Stimulated activated CD4-positive, alpha-beta T cell treated with anti-CD3 and anti-CD28 coated beads, TNF-alpha, amount 100 ng/mL, for 24 hours (primary cell): ENCODE measurements around the gene TRIM26.
A peak's percentile ranks its signal among the peaks of the same experiment; 100 is the strongest.
"Not testable (repeated sequence)": the region's sequence is repeated elsewhere in the genome, so short reads cannot be mapped to it uniquely, and the experiment has no call there.

Experiments
- DNase-seq, 3 experiments: peaks; one replicate each; pipeline ENCODE4 v3.0.0-alpha.2; 2020; ENCODE audit warnings: low read depth in 3 of 3

Gene TRIM26

DNA sequence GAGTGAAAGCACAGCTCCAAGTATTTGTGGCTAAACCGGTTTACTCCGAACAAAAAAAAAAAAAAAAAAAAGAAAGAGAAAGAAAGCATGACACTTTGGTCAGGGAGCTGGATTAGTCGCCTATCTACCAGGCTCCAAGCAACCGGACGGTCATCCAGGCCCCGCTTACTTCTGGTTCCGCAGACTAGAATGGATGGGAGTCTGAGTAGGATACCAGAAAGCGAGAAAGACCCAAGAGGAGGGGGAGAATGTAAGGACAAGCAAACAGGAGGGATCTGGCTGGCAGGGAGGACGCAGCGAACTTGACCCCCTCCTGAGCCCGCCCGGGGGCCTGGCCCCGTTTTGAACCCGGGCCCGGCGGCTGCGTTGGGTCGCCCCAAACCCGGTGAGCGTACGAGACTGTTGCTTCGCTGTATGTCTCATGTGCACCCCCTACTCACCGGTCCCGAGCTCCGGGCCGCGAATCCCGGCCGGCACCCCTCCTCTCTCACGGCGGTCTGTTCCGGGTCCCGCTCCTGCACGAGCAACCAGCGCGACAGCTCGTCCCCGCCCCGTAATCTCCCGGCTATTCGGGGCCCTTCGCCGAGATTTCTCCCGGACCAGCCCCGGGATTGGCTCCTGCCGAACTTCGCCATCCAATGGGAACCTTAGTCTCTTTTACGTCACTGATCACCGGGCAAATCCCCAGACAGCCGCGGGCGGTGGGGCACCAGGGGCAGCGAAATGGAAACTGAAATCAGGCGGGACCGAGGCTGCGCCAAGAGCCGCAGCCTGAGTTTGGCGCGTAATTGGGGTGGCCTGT, at the start of gene TRIM26:
Gene TRIM26, minus strand, starts transcription at position 542 of the 802 bp plus-strand sequence. CDS start 14,303 bp downstream, outside the sequence.
- DNase-seq = peak; percentile 89 to 96 (median 96)

DNA sequence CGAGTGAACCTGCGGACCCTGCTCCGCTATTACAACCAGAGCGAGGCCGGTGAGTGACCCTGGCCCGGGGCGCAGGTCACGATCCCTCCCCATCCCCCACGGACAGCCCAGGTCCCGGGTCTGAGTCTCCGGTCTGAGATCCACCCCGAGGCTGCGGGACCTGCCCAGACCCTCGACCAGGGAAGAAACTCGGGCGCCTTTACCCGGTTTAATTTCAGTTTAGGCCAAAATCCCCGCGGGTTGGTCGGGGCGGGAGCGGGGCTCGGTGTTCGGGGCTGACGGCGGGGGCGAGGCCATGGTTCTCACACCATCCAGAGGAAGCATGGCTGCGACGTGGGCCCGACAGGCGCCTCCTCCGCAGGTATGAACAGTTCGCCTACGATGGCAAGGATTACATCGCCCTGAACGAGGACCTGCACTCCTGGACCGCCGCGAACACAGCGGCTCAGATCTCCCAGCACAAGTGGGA, 46.9 kb upstream of the TRIM26 start:
- peak in 1 of 3 experiments; percentile 33 for DNase-seq

GRCh38 chr6:30259140-30260035, 46.2 kb upstream of the TRIM26 start:
- DNase-seq = peak; percentile 44 to 58 (median 50)

DNA sequence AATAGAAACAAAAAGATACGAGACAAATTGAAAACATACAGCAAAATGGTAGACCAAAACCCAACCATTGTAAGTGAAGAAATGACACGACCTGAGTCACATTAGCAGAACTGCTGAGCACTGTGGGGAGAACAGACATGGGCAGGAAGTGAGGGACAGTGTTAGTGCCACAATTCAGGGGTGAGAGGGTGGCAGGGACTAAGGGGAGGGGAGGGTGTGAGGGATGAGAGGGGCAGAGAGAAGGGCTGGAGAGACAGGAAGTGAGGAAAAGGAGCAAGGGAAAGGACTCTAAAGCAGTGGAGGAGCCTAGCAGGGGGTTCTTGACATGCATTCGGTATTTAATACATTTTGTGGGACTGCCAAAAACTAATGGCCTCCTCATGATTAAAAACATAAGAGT, 45.0 kb upstream of the TRIM26 start:
- no peak for DNase-seq

- DNase-seq = not testable (repeated sequence)
Measured at GRCh38 chr6:30252417-30252816, 39.2 kb upstream of the TRIM26 start.

- no peak for DNase-seq
Measured at GRCh38 chr6:30244560-30244959, 31.4 kb upstream of the TRIM26 start.

DNA sequence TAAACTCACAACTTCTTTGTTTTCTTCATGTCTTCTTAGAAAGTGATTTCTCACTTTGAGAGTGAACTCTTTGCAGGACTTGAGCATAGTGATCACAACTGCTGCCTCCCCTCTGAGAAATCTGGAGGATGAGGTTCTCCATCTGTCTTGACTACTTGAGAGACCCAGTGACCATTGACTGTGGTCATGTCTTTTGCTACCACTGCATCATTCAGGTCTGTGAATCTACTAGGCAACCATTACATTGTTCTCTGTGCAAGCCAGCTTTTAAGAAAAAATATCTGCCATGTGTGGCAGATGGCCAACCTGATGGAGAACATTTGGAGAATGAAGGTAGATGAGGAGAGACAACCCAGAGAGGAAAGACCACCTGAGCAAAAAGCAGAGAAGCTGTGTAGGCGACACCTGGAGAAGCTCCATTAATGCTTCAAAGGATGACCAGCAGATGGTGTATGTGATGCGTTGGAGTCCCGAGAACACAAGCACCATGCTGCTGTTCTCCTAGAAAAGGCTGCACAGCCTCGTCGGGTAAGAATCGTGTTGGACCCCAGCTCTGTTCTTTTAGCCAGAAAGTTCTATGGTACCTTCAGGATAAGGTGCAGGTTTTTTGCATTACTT, 25.1 kb upstream of the TRIM26 start:
- DNase-seq = no peak

DNA sequence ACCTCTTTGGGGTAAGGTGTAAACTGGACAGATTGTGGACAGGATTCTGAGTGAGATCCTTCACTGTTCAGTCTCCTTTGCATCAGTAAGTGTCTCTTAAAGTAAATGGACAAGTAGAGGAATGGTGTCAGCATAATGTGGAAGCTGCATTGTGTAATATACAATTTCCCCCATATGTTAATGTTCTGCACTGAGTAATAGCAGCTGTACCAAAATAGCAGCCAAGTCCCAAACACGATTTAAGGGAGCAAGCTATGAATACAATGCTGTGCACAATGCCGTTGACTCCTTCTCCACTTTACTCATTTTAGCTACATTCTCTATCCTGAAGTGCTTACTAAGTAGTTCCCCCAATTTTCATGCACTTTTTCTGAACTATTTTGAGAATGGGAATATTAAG, 21.1 kb upstream of the TRIM26 start:
- DNase-seq = no peak

DNA sequence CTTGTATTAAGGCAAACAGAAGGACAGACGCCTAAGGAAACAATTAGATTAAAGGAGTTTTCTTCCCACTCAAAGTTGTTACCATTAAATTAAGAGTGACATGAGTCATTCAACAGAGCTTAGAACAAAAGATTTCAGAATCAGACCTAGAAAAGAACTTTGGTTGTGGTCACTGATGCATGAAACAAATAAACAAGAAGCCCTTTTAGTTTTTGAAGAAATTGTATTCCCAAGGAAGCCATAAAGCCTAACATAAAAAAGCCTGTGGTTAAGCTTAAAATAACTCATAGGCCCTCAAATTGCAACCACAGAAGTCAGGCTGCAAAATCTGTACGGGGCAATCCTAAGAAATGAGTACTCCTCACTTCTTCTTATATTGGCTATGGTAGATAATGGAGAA, 17.9 kb upstream of the TRIM26 start:
- no peak for DNase-seq

- peak in 1 of 3 experiments; percentile 18 for DNase-seq
Measured at GRCh38 chr6:30227763-30228487, 14.7 kb upstream of the TRIM26 start.

DNA sequence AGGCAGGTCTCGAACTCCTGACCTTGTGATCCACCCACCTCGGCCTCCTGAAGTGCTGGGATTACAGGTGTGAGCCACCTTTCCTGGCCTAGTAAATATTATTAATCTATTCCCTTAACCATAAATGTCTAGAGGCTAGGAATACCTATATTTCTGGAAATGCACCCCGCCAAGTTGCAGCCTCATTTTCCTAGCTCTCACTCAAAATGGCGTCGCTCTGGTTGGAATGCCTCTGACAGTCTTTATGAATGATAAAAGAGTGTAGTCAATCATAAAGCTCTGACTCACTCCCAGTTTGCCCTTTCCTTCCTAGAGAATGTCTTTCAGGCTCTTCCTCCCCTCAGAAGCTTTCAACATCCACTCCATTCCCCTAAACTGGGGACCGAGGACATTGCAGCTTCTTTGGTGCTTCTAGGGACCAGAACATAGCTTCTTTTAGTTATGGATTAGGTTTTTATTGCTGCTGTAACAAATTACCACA, 14.1 kb upstream of the TRIM26 start:
- no peak for DNase-seq

DNA sequence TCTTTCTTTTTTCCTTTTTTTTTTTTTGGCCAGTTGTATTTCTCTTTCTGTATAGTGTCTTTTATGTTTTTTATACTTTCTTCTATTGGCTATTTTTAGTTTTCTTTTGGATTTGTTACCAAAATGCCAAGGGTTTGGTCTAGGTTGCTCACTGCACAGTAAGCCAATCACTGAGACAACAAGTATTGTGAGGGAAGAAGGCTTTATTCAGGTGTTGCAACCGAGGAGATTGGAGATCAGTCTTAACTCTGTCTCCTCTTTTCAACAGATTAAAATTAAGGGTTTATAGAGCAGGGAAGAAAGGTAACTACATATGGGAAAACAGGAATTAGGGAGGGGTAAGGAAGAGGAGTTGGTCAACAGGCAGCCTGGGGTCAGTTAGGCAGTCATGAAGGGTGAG, 10.1 kb upstream of the TRIM26 start:
- DNase-seq = no peak

DNA sequence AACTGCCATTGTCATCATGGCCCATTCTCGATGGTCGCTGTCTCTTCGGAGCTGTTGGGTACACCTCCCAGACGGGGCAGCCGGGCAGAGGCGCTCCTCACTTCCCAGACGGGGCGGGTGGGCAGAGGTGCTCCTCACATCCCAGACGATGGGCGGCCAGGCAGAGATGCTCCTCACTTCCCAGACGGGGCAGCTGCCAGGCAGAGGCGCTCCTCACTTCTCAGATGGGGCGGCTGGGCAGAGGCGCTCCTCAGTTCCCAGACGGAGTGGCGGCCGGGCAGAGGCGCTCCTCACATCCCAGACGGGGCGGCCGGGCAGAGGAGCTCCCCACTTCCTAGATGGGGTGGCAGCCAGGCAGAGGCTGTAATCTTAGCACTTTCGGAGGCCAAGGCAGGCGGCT, 8.8 kb upstream of the TRIM26 start:
- not testable (repeated sequence) for DNase-seq

- DNase-seq = not testable (repeated sequence)
Measured at GRCh38 chr6:30221395-30221794, 8.2 kb upstream of the TRIM26 start.

DNA sequence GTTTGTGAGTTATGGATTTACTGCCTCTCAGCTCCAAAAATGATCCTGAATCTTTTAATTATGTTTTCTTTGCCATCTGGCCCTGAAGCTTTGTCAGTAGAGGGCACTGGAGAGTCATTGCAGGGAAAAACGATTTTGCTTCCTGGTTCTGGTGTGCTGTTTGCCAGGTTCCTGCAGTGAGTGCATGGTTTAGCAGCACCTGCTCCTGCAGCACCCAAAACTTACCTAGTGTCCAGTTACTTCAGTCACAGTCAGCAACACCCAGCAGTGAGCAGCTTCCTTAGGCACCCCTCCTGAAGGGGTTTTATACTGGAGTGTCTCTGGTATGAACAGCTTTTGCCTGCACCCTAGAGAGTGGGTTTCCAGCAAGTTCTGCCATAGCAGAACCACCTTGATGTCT, 6.0 kb upstream of the TRIM26 start:
- peak in 2 of 3 experiments; percentile 15 to 32 for DNase-seq

GRCh38 chr6:30216096-30216495, 2.9 kb upstream of the TRIM26 start:
- no peak for DNase-seq

DNA sequence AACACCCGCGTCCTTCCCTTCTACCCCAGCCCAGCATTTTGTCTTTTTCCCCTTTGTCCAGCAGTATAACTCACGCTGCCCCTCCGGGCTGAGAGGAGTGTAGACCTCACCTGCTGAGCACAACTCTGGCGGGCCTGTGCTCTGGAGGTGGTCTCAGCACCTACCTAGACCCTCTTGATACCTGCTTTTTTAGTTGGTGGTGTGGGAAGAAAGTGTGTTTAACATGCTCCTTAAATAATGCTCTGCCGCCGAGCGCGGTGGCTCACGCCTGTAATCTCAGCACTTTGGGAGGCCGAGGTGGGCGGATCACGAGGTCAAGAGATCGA, 1.4 kb upstream of the TRIM26 start:
- no peak for DNase-seq

GRCh38 chr6:30213957-30214656, 901 bp upstream of the TRIM26 start:
- peak; percentile 40 to 73 (median 46) for DNase-seq

GRCh38 chr6:30213667-30213956, 406 bp upstream of the TRIM26 start:
- peak in 1 of 3 experiments; percentile 13 for DNase-seq

- no peak for DNase-seq
Measured at GRCh38 chr6:30211899-30212298, 1.3 kb downstream of the TRIM26 start.

GRCh38 chr6:30211306-30211705, 1.9 kb downstream of the TRIM26 start:
- DNase-seq = no peak
